WTC11 (cell line): ENCODE measurements around the gene CLIC3. TPM values are rescaled to one million over a fixed set of nuclear protein-coding genes. Genes with fewer than 3 reads are reported as not detected.

ENCODE experiments used
- ATAC-seq: fragments of 200-7000 bp; cut with Tn5 transposase; 2 replicates; pipeline ENCODE4 v1.10.0; 2021; ENCODE audit warnings: mild to moderate bottlenecking, moderate library complexity
- CTCF ChIA-PET: fragments of 300-600 bp; sonication (Branson Sonifier 250); formaldehyde crosslinking; loops from one replicate; lab custom pipeline; 2021; ENCODE audit warnings: antibody characterized with exemption; lab: Charles Lee
- POLR2A ChIA-PET: fragments of 350-600 bp; sonication (Branson Sonifier 250); formaldehyde crosslinking; loops from one replicate; lab custom pipeline; 2021; ENCODE audit warnings: antibody characterized with exemption; lab: Charles Lee
- DNase-seq: peaks from one replicate; pipeline ENCODE4 v3.0.0; 2021; ENCODE audit warnings: low spot score
- H3K27ac Mint-ChIP-seq: 2 replicates; pipeline ENCODE4 v1.8.0; 2021; ENCODE audit warnings: mixed read lengths
- H3K27me3 Mint-ChIP-seq: 2 replicates; pipeline ENCODE4 v1.8.0; 2021; ENCODE audit warnings: low read depth, mild to moderate bottlenecking, moderate library complexity, mixed read lengths
- H3K36me3 Mint-ChIP-seq: 2 replicates; pipeline ENCODE4 v1.8.0; 2021; ENCODE audit warnings: mixed read lengths
- H3K4me1 Mint-ChIP-seq: 2 replicates; pipeline ENCODE4 v1.8.0; 2022; ENCODE audit warnings: mixed read lengths
- H3K4me3 Mint-ChIP-seq: 2 replicates; pipeline ENCODE4 v1.8.0; 2021; ENCODE audit warnings: mild to moderate bottlenecking, moderate library complexity, mixed read lengths
- H3K9me3 Mint-ChIP-seq: 2 replicates; pipeline ENCODE4 v1.8.0; 2021; ENCODE audit warnings: mixed read lengths
- AR ChIP-seq: fragments of 250-450 bp; sonication (Bioruptor Pico); IDR thresholded peaks from 2 replicates; pipeline ENCODE4 v1.9.0; 2021; ENCODE audit warnings: mild to moderate bottlenecking
- ELF4 ChIP-seq: sonication (generic); formaldehyde crosslinking; IDR thresholded peaks from 2 replicates; pipeline ENCODE4 v1.8.1; 2022; ENCODE audit warnings: low read depth, mild to moderate bottlenecking, moderate library complexity, missing genetic modification reagents
- ETV6 ChIP-seq: sonication (generic); formaldehyde crosslinking; IDR thresholded peaks from 2 replicates; pipeline ENCODE4 v1.8.1; 2022; ENCODE audit warnings: mild to moderate bottlenecking, missing genetic modification reagents
- FOXJ3 ChIP-seq: sonication (generic); formaldehyde crosslinking; IDR thresholded peaks from 2 replicates; pipeline ENCODE4 v1.9.0; 2021; ENCODE audit warnings: missing genetic modification reagents, mild to moderate bottlenecking, borderline replicate concordance
- FOXK1 ChIP-seq: sonication (generic); formaldehyde crosslinking; IDR thresholded peaks from 2 replicates; pipeline ENCODE4 v1.8.0; 2022; ENCODE audit warnings: mild to moderate bottlenecking, moderate library complexity, missing genetic modification reagents
- GRHL2 ChIP-seq: fragments of 250-450 bp; sonication (Bioruptor Pico); IDR thresholded peaks from 2 replicates; pipeline ENCODE4 v1.8.0; 2022; ENCODE audit warnings: mild to moderate bottlenecking, moderate library complexity; ENCODE audit not compliant: insufficient replicate concordance, severe bottlenecking
- KAT7 ChIP-seq: sonication (generic); formaldehyde crosslinking; IDR thresholded peaks from 2 replicates; pipeline ENCODE4 v1.8.1; 2023; ENCODE audit warnings: missing genetic modification reagents, mild to moderate bottlenecking, borderline replicate concordance
- MLX ChIP-seq: sonication (generic); formaldehyde crosslinking; IDR thresholded peaks from 2 replicates; pipeline ENCODE4 v1.8.1; 2023; ENCODE audit warnings: mild to moderate bottlenecking, missing genetic modification reagents, moderate library complexity
- NFYB ChIP-seq: sonication (generic); formaldehyde crosslinking; conservative IDR thresholded peaks from 2 replicates; pipeline ENCODE4 v1.8.0; 2022; ENCODE audit warnings: low read depth, missing genetic modification reagents
- NR1H2 ChIP-seq: sonication (generic); formaldehyde crosslinking; IDR thresholded peaks from 2 replicates; pipeline ENCODE4 v1.9.0; 2021; ENCODE audit warnings: mild to moderate bottlenecking, moderate library complexity, missing genetic modification reagents
- RORB ChIP-seq: fragments of 250-450 bp; sonication (Bioruptor Pico); IDR thresholded peaks from 2 replicates; pipeline ENCODE4 v1.9.0; 2021; ENCODE audit warnings: mild to moderate bottlenecking
- STAT6 ChIP-seq: sonication (generic); formaldehyde crosslinking; conservative IDR thresholded peaks from 2 replicates; pipeline ENCODE4 v1.8.1; 2023; ENCODE audit warnings: mild to moderate bottlenecking, low read depth, missing genetic modification reagents, moderate library complexity
- TCF7 ChIP-seq: sonication (generic); formaldehyde crosslinking; IDR thresholded peaks from 2 replicates; pipeline ENCODE4 v1.8.0; 2022; ENCODE audit warnings: mild to moderate bottlenecking, low read depth, missing genetic modification reagents, moderate library complexity
- ZNF138 ChIP-seq: sonication (generic); formaldehyde crosslinking; conservative IDR thresholded peaks from 2 replicates; pipeline ENCODE4 v1.8.1; 2022; ENCODE audit warnings: mild to moderate bottlenecking, moderate library complexity, missing genetic modification reagents
- ZNF263 ChIP-seq: sonication (generic); formaldehyde crosslinking; IDR thresholded peaks from 2 replicates; pipeline ENCODE4 v1.8.1; 2022; ENCODE audit warnings: low read depth, mild to moderate bottlenecking, moderate library complexity, missing genetic modification reagents
- ZNF281 ChIP-seq: sonication (generic); formaldehyde crosslinking; IDR thresholded peaks from 2 replicates; pipeline ENCODE4 v1.8.0; 2023; ENCODE audit warnings: mild to moderate bottlenecking, missing genetic modification reagents
- ZSCAN18 ChIP-seq: fragments of 250-450 bp; sonication (Bioruptor Pico); IDR thresholded peaks from 2 replicates; pipeline ENCODE4 v2.1.2; 2022; ENCODE audit warnings: mild to moderate bottlenecking, moderate library complexity
- total RNA-seq: library from RNA; stranded (reverse); gene quantifications from 3 replicates; pipeline ENCODE4 v1.2.3, GENCODE V29; 2021
- TF ChIP-seq, protein P1 (sequence below): sonication (generic); formaldehyde crosslinking; conservative IDR thresholded peaks from 2 replicates; pipeline ENCODE4 v1.8.1; 2022; ENCODE audit warnings: mild to moderate bottlenecking, missing genetic modification reagents

Gene CLIC3
- total RNA-seq, 1 experiment from 2014 or later, result 0.31 TPM

DNA sequence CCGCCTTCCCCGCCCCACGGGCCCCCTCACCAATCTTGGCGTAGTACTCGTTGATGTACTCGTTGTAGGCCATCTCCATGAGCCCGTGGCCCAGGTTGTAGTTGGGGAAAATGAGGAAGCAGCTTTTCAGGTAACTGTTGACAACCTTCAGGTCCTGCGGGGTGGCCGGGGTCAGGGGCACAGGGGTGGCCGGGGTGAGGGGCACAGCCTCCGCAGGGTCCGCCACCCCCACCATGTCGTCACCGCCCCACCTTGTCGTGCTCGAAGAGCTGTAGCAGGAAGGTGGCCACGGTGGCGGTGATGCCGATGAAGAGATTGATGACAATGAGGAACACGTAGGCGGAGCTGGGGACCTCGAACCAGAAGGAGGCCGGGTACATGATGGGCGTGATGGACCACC is 14.8 kb upstream of the CLIC3 start:
- TF ChIP-seq KAT7, result no peak
- no peak for TF ChIP-seq RORB (CRISPR knock-in tag)
- no peak for TF ChIP-seq GRHL2 (CRISPR knock-in tag)
- no peak for TF ChIP-seq ETV6
- TF ChIP-seq FOXK1 (CRISPR knock-in tag), result no peak
- TF ChIP-seq AR, result no peak
- no peak for TF ChIP-seq ZNF263 (CRISPR knock-in tag)
- TF ChIP-seq FOXJ3 (CRISPR knock-in tag), result no peak
- TF ChIP-seq TCF7 (CRISPR knock-in tag), result no peak
- no peak for TF ChIP-seq NR1H2 (CRISPR knock-in tag)
- TF ChIP-seq NFYB (CRISPR knock-in tag), result no peak
- TF ChIP-seq ZNF281 (CRISPR knock-in tag), result no peak
- TF ChIP-seq MLX (CRISPR knock-in tag), result no peak
- no peak for TF ChIP-seq ZNF138
- no peak for TF ChIP-seq ELF4
- TF ChIP-seq STAT6, result no peak
- TF ChIP-seq, protein P1, sequence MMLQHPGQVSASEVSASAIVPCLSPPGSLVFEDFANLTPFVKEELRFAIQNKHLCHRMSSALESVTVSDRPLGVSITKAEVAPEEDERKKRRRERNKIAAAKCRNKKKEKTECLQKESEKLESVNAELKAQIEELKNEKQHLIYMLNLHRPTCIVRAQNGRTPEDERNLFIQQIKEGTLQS (CRISPR knock-in tag), result no peak
- TF ChIP-seq ZSCAN18 (CRISPR knock-in tag), result no peak
- Mint-ChIP-seq H3K27ac (no peak overlapping the region), H3K4me1 (no peaks in the 10 kb centered on the region), H3K4me3 (no peak overlapping the region), H3K9me3 (no peaks in the 10 kb centered on the region), H3K36me3 (peaks cover 2% of the 10 kb centered on the region; the same call in 1 of the 2 replicates), H3K27me3 (no peaks in the 10 kb centered on the region)
- DNase-seq (no peak), ATAC-seq (no peak)
- CTCF ChIA-PET, result interaction anchor here (1.1 to 2.3 kb wide), 3 partner anchors 15 to 24 kb away, joined by 3 to 10 read pairs (median 7); partner anchors contain the start of genes ABCA2 and CLIC3
- POLR2A ChIA-PET, result no interaction called here
